Osteoblast (primary cell): ENCODE results near the gene DNM1L. TPM values are rescaled to one million over a fixed set of nuclear protein-coding genes. Genes with fewer than 3 reads are reported as not detected.

Experiments
- DNase-seq: peaks from one replicate; pipeline ENCODE4 v3.0.0; 2011; ENCODE audit warnings: low spot score, mixed read lengths; ENCODE audit not compliant: insufficient read length; ENCODE audit errors: missing footprints
- H2AFZ ChIP-seq: 2 replicates; pipeline ENCODE4 v1.6.0; 2011; ENCODE audit warnings: mild to moderate bottlenecking, low read length
- H3K27ac ChIP-seq: 2 replicates; pipeline ENCODE4 v1.5.1; 2011; ENCODE audit warnings: mild to moderate bottlenecking, low read depth, low read length, moderate library complexity
- H3K27me3 ChIP-seq: 2 replicates; pipeline ENCODE4 v1.6.0; 2012; ENCODE audit warnings: mild to moderate bottlenecking, control low read depth, inconsistent platforms, low read length, moderate library complexity; ENCODE audit not compliant: insufficient read depth
- H3K36me3 ChIP-seq: 2 replicates; pipeline ENCODE4 v1.5.1; 2011; ENCODE audit warnings: mild to moderate bottlenecking, low read length, control low read depth, moderate library complexity; ENCODE audit not compliant: insufficient read depth
- H3K4me1 ChIP-seq: 2 replicates; pipeline ENCODE4 v1.5.1; 2011; ENCODE audit warnings: mild to moderate bottlenecking, low read length, control low read depth, moderate library complexity; ENCODE audit not compliant: insufficient read depth
- H3K4me2 ChIP-seq: 2 replicates; pipeline ENCODE4 v1.6.0; 2011; ENCODE audit warnings: mild to moderate bottlenecking, low read length; ENCODE audit not compliant: insufficient read depth
- H3K4me3 ChIP-seq: fragments of 200-600 bp; sonication (generic); 3 replicates; pipeline ENCODE4 v1.5.1; 2012; ENCODE audit warnings: mild to moderate bottlenecking, low read length, inconsistent platforms; ENCODE audit not compliant: insufficient read depth
- H3K79me2 ChIP-seq: 2 replicates; pipeline ENCODE4 v1.6.0; 2012; ENCODE audit warnings: mild to moderate bottlenecking, low read length, control low read depth, inconsistent platforms; ENCODE audit not compliant: insufficient read depth
- H3K9me3 ChIP-seq: 2 replicates; pipeline ENCODE4 v1.5.1; 2011; ENCODE audit warnings: low read depth, low read length, control low read depth
- H4K20me1 ChIP-seq: 2 replicates; pipeline ENCODE4 v1.6.0; 2012; ENCODE audit warnings: mild to moderate bottlenecking, low read length, control low read depth; ENCODE audit not compliant: insufficient read depth
- total RNA-seq: library from RNA; depleted of rRNA; stranded (reverse); fragments of >200 nt; gene quantifications from 2 replicates; pipeline ENCODE4 v1.2.3, GENCODE V29; 2012
- TF ChIP-seq, protein P1 (sequence below): IDR thresholded peaks from 2 replicates; pipeline ENCODE4 v1.5.1; 2011; ENCODE audit warnings: mild to moderate bottlenecking, low read depth, low read length, moderate library complexity; ENCODE audit errors: extremely low read depth

Gene DNM1L
- total RNA-seq, 1 donor: 74.9 TPM

DNA sequence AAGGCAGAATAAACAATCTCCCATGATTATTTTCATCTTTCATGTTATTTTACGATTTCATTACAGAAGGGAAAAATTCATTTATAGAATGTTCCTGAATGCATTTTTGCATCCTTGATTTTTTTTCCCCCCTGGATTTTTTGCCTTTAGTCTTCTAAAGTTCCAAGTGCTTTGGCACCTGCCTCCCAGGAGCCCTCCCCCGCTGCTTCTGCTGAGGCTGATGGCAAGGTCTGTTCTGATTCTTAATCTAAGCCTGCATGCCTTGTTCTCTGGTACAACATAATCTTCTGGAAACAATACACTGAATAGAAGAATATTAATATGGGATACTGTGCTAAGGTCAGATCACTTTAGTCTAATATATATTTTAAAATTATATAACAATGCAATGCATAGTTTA lies 58.6 kb downstream of the DNM1L start:
- peaks cover 3% of the 10 kb centered on the region for H4K20me1 ChIP-seq
- no peaks in the 10 kb centered on the region for H3K9me3 ChIP-seq
- no peak overlapping the region for H3K4me3 ChIP-seq
- H3K36me3 ChIP-seq: peaks cover 70% of the 10 kb centered on the region
- no peak overlapping the region for H3K27ac ChIP-seq
- peaks cover 3% of the 10 kb centered on the region for H3K79me2 ChIP-seq
- no peak overlapping the region for H2AFZ ChIP-seq
- no peaks in the 10 kb centered on the region for H3K27me3 ChIP-seq
- DNase-seq: no peak
- no peak overlapping the region for H3K4me2 ChIP-seq
- H3K4me1 ChIP-seq: no peaks in the 10 kb centered on the region
- TF ChIP-seq, protein P1, sequence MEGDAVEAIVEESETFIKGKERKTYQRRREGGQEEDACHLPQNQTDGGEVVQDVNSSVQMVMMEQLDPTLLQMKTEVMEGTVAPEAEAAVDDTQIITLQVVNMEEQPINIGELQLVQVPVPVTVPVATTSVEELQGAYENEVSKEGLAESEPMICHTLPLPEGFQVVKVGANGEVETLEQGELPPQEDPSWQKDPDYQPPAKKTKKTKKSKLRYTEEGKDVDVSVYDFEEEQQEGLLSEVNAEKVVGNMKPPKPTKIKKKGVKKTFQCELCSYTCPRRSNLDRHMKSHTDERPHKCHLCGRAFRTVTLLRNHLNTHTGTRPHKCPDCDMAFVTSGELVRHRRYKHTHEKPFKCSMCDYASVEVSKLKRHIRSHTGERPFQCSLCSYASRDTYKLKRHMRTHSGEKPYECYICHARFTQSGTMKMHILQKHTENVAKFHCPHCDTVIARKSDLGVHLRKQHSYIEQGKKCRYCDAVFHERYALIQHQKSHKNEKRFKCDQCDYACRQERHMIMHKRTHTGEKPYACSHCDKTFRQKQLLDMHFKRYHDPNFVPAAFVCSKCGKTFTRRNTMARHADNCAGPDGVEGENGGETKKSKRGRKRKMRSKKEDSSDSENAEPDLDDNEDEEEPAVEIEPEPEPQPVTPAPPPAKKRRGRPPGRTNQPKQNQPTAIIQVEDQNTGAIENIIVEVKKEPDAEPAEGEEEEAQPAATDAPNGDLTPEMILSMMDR: no peak

DNA sequence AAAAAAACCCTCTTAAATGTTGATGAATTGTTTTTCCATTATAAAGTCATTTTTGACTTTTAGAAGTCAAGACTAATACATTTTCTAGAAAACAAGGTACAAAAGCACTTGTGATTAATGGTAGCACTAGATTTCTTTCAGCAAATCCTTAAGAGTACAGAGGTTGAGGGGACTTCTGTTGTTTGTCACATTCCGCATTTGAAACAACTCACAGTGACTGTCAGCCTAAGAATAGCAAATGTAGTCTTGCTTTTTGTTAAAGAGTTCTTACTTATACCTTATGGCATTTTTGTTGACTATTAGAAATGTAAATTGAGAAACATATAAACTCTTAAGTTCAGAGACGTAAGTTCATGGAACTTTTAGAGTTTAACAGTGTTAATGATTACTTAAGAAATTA lies 60.2 kb downstream of the DNM1L start:
- TF ChIP-seq, protein P1: no peak
- H3K4me3 ChIP-seq: no peak overlapping the region
- no peak overlapping the region for H3K4me2 ChIP-seq
- H3K4me1 ChIP-seq: no peaks in the 10 kb centered on the region
- no peak overlapping the region for H3K27ac ChIP-seq
- no peaks in the 10 kb centered on the region for H3K9me3 ChIP-seq
- no peak overlapping the region for H2AFZ ChIP-seq
- no peaks in the 10 kb centered on the region for H3K27me3 ChIP-seq
- peaks cover 9% of the 10 kb centered on the region for H3K79me2 ChIP-seq
- peaks cover 3% of the 10 kb centered on the region for H4K20me1 ChIP-seq
- peaks cover 75% of the 10 kb centered on the region for H3K36me3 ChIP-seq
- no peak for DNase-seq

DNA sequence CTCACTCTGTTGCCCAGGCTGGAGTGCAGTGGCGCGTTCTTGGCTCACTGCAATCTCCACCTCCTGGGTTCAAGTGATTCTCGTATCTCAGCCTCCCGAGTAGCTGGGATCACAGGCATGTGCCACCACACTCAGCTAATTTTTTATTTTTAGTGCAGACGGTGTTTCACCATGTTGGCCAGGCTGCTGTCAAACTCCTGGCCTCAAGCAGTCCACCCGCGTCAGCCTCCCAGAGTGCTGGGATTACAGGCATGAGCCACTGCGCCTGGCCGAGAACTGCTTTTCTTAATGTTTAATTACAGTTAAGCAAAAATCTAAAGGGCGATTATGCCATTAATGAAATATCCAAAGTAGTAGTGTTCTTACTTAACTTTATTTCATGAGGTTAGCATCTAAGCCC lies 63.0 kb downstream of the DNM1L start:
- Histone ChIP-seq H3K9me3 (no peaks in the 10 kb centered on the region), H3K27me3 (no peaks in the 10 kb centered on the region), H2AFZ (no peak overlapping the region), H3K27ac (no peak overlapping the region), H4K20me1 (peaks cover 3% of the 10 kb centered on the region), H3K36me3 (peaks cover 85% of the 10 kb centered on the region), H3K4me3 (no peak overlapping the region), H3K4me1 (no peaks in the 10 kb centered on the region), H3K79me2 (peaks cover 9% of the 10 kb centered on the region), H3K4me2 (no peak overlapping the region)
- TF ChIP-seq, protein P1: no peak
- DNase-seq: no peak

DNA sequence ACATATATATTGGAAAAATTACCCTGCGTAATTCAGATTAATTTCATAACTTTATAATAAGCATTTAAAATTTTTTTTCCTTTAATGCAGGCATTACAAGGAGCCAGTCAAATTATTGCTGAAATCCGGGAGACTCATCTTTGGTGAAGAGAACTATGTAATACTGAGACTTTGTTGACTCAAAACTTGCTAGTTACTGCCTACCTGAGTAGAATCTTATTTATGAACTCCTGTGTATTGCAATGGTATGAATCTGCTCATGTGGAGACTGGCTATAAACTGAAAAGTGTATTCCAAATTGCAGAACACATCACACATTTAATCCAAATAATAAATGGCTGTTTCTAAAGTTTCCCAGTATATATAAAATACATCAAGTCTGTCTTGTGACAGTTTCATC lies 64.2 kb downstream of the DNM1L start:
- H3K36me3 ChIP-seq: peaks cover 85% of the 10 kb centered on the region
- H2AFZ ChIP-seq: no peak overlapping the region
- TF ChIP-seq, protein P1: no peak
- H3K27ac ChIP-seq: no peak overlapping the region
- H3K4me1 ChIP-seq: no peaks in the 10 kb centered on the region
- no peaks in the 10 kb centered on the region for H3K27me3 ChIP-seq
- H3K9me3 ChIP-seq: no peaks in the 10 kb centered on the region
- no peak overlapping the region for H3K4me2 ChIP-seq
- no peak overlapping the region for H3K4me3 ChIP-seq
- peaks cover 3% of the 10 kb centered on the region for H4K20me1 ChIP-seq
- no peak for DNase-seq
- peaks cover 9% of the 10 kb centered on the region for H3K79me2 ChIP-seq
